HG03159 (cell line): ENCODE results near the gene KIAA1586.
"Not testable (repeated sequence)": the region's sequence is repeated elsewhere in the genome, so short reads cannot be mapped to it uniquely, and the experiment has no call there.

Source experiments
- ATAC-seq: cut with Tn5 transposase; IDR thresholded peaks from one replicate; pipeline ENCODE4 v1.9.1; 2021; ENCODE audit warnings: mild to moderate bottlenecking, moderate library complexity; ENCODE audit not compliant: unreplicated experiment

KIAA1586 gene

GRCh38 chr6:57046332-57047256 is at the start of gene KIAA1586:
Gene KIAA1586, plus strand, starts transcription at chr6:57046693. Its CDS starts 63 bp downstream, at chr6:57046756.
- ATAC-seq = peak; percentile 97

- ATAC-seq = no peak
Observed at GRCh38 chr6:56999049-56999448, 47.4 kb upstream of the KIAA1586 start.

- ATAC-seq = not testable (repeated sequence)
Observed at GRCh38 chr6:56999748-57000147, 46.7 kb upstream of the KIAA1586 start.

GRCh38 chr6:57002197-57002596 is 44.3 kb upstream of the KIAA1586 start:
- ATAC-seq = no peak

GRCh38 chr6:57004292-57004691 is 42.2 kb upstream of the KIAA1586 start:
- ATAC-seq = no peak

GRCh38 chr6:57006101-57006500 is 40.4 kb upstream of the KIAA1586 start:
- ATAC-seq = no peak

- ATAC-seq = not testable (repeated sequence)
Observed at GRCh38 chr6:57008069-57008468, 38.4 kb upstream of the KIAA1586 start.

- no peak for ATAC-seq
Observed at GRCh38 chr6:57013521-57013926, 33.0 kb upstream of the KIAA1586 start.

GRCh38 chr6:57017069-57017468 is 29.4 kb upstream of the KIAA1586 start:
- no peak for ATAC-seq

- ATAC-seq = no peak
Observed at GRCh38 chr6:57017841-57018240, 28.7 kb upstream of the KIAA1586 start.

- no peak for ATAC-seq
Observed at GRCh38 chr6:57019434-57019833, 27.1 kb upstream of the KIAA1586 start.

- peak; percentile 66 for ATAC-seq
Observed at GRCh38 chr6:57021086-57021720, 25.3 kb upstream of the KIAA1586 start.

GRCh38 chr6:57024321-57024720 is 22.2 kb upstream of the KIAA1586 start:
- no peak for ATAC-seq

GRCh38 chr6:57024775-57025174 is 21.7 kb upstream of the KIAA1586 start:
- no peak for ATAC-seq

GRCh38 chr6:57026001-57026400 is 20.5 kb upstream of the KIAA1586 start:
- ATAC-seq = no peak

GRCh38 chr6:57027301-57027700 is 19.2 kb upstream of the KIAA1586 start:
- ATAC-seq = no peak

- ATAC-seq = no peak
Observed at GRCh38 chr6:57029213-57029612, 17.3 kb upstream of the KIAA1586 start.

- ATAC-seq = no peak
Observed at GRCh38 chr6:57033228-57033627, 13.3 kb upstream of the KIAA1586 start.

- no peak for ATAC-seq
Observed at GRCh38 chr6:57035549-57035948, 10.9 kb upstream of the KIAA1586 start.

- no peak for ATAC-seq
Observed at GRCh38 chr6:57038906-57039305, 7.6 kb upstream of the KIAA1586 start.

GRCh38 chr6:57040011-57040410 is 6.5 kb upstream of the KIAA1586 start:
- no peak for ATAC-seq

GRCh38 chr6:57044061-57044460 is 2.4 kb upstream of the KIAA1586 start:
- not testable (repeated sequence) for ATAC-seq
